Common myeloid progenitor, CD34-positive (primary cell): ENCODE results near the gene MSRB3.

ENCODE experiments used
- CTCF ChIA-PET: fragments of 350-600 bp; sonication (Branson Sonifier 250); formaldehyde crosslinking; loops from one replicate; lab custom pipeline; 2021; ENCODE audit warnings: antibody characterized with exemption; lab: Charles Lee
- POLR2A ChIA-PET: fragments of 350-600 bp; sonication (Branson Sonifier 250); formaldehyde crosslinking; loops from one replicate; lab custom pipeline; 2021; ENCODE audit warnings: antibody characterized with exemption; lab: Charles Lee
- DNase-seq, 3 donors: peaks; one replicate each; pipeline versions ENCODE4 v3.0.0 to v3.0.0-alpha.2; 2013
- H3K27ac ChIP-seq, 2 experiments: 1 replicate in 1 of 2; 2 replicates in 1 of 2; pipeline ENCODE4 v1.7.0; 2013; ENCODE audit warnings: inconsistent platforms in 2 of 2, low read length in 2 of 2, mild to moderate bottlenecking in 2 of 2, low read depth in 1 of 2, moderate library complexity in 1 of 2; ENCODE audit not compliant: severe bottlenecking in 2 of 2, insufficient read depth in 1 of 2, poor library complexity in 1 of 2
- H3K27me3 ChIP-seq, 5 experiments: replicated peaks in 2 of 5; 1 replicate in 3 of 5; 2 replicates in 2 of 5; pipeline versions ENCODE4 v1.6.1 to v1.7.0; 2013; ENCODE audit warnings: low read length in 4 of 5, mild to moderate bottlenecking in 2 of 5, moderate library complexity in 2 of 5, inconsistent platforms in 1 of 5; ENCODE audit not compliant: insufficient read depth in 5 of 5, control insufficient read depth in 4 of 5
- H3K36me3 ChIP-seq, 4 experiments: 1 replicate in 2 of 4; 2 replicates in 2 of 4; pipeline versions ENCODE4 v1.6.1 to v1.7.0; 2013; ENCODE audit warnings: low read length in 3 of 4, control low read depth in 1 of 4, mild to moderate bottlenecking in 1 of 4; ENCODE audit not compliant: control insufficient read depth in 4 of 4, insufficient read depth in 4 of 4
- H3K4me1 ChIP-seq, 4 experiments: 1 replicate in 3 of 4; 2 replicates in 1 of 4; pipeline versions ENCODE4 v1.6.1 to v1.7.1; 2013; ENCODE audit warnings: low read length in 3 of 4, mild to moderate bottlenecking in 3 of 4, control low read depth in 1 of 4, inconsistent platforms in 1 of 4, moderate library complexity in 1 of 4; ENCODE audit not compliant: control insufficient read depth in 4 of 4, insufficient read depth in 4 of 4; ENCODE audit errors: control extremely low read depth in 1 of 4
- H3K4me3 ChIP-seq, 7 experiments: 1 replicate in 4 of 7; 2 replicates in 3 of 7; pipeline versions ENCODE4 v1.5.1 to v1.7.0; 2013; ENCODE audit warnings: mild to moderate bottlenecking in 7 of 7, low read length in 6 of 7, moderate library complexity in 6 of 7, inconsistent platforms in 2 of 7, low read depth in 2 of 7, control low read depth in 1 of 7; ENCODE audit not compliant: insufficient read depth in 4 of 7, control insufficient read depth in 1 of 7; ENCODE audit errors: extremely low read depth in 1 of 7
- H3K9me3 ChIP-seq, 5 experiments: 1 replicate in 4 of 5; 2 replicates in 1 of 5; pipeline versions ENCODE4 v1.6.1 to v1.7.1; 2013; ENCODE audit warnings: low read length in 4 of 5, mild to moderate bottlenecking in 2 of 5, inconsistent platforms in 1 of 5, low read depth in 1 of 5, moderate library complexity in 1 of 5; ENCODE audit not compliant: control insufficient read depth in 4 of 5, insufficient read depth in 2 of 5; ENCODE audit errors: control extremely low read depth in 1 of 5
- WGBS: methylation state at CpG from one replicate; pipeline ENCODE4 v1.1.5; 2013; ENCODE audit not compliant: insufficient coverage; 5-methylcytosine and 5-hydroxymethylcytosine counted together

MSRB3 gene

DNA sequence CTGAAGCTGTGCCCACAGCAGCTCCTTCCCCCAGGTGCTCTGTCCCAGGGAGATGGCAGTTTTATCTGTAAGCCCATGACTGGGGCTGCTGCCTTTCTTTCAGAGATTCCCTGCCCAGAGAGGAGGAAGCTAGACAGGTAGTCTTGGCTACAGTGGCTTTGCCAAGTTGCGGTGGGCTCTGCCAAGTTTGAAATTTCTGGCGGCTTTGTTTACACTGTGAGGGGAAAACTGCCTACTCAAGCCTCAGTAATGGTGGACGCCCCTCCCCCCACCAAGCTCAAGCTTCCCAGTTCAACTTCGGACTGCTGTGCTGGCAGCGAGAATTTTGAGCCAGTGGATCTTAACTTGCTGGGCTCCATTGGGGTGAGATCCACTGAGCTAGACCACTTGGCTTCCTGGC lies 124.7 kb downstream of the MSRB3 start:
- H3K36me3 ChIP-seq: peaks cover 0 to 47% (median 12%) of the 10 kb centered on the region in 4 experiments
- 100% methylated on average over 3 of the region's 5 CpGs for WGBS
- no peak overlapping the region for H3K4me3 ChIP-seq
- H3K9me3 ChIP-seq: peaks cover 4 to 51% (median 9%) of the 10 kb centered on the region in 5 experiments
- no peaks in the 10 kb centered on the region for H3K27me3 ChIP-seq
- H3K27ac ChIP-seq: no peak overlapping the region
- no peaks in the 10 kb centered on the region for H3K4me1 ChIP-seq
- CTCF ChIA-PET: no interaction called here
- POLR2A ChIA-PET: no interaction called here
- no peak for DNase-seq

- ChIA-PET CTCF (no interaction called here), POLR2A (no interaction called here)
- H3K27ac ChIP-seq: no peak overlapping the region
- no peaks in the 10 kb centered on the region for H3K27me3 ChIP-seq
- WGBS: 92% methylated on average over 2 of the region's 4 CpGs
- DNase-seq: no peak
- H3K36me3 ChIP-seq: peaks cover 0 to 50% (median 11%) of the 10 kb centered on the region in 4 experiments
- no peak overlapping the region for H3K4me3 ChIP-seq
- no peaks in the 10 kb centered on the region for H3K4me1 ChIP-seq
- H3K9me3 ChIP-seq: peaks cover under 1 to 28% (median 5%) of the 10 kb centered on the region in 5 experiments
Observed at GRCh38 chr12:65407388-65408149, 129.1 kb downstream of the MSRB3 start.

- POLR2A ChIA-PET: no interaction called here
- Histone ChIP-seq H3K36me3 (peaks cover 0 to 46% (median 7%) of the 10 kb centered on the region in 4 experiments), H3K9me3 (peaks cover 0 to 20% (median 4%) of the 10 kb centered on the region in 5 experiments), H3K4me3 (no peak overlapping the region), H3K27me3 (no peaks in the 10 kb centered on the region), H3K27ac (no peak overlapping the region), H3K4me1 (peaks cover 0 to 3% (median 1%) of the 10 kb centered on the region in 4 experiments)
- no peak for DNase-seq
- WGBS: 92% methylated on average over 2 of the region's 4 CpGs
- CTCF ChIA-PET: no interaction called here
Observed at GRCh38 chr12:65408441-65408840, 130.0 kb downstream of the MSRB3 start.

- peaks cover 0 to 16% (median 5%) of the 10 kb centered on the region in 4 experiments for H3K4me1 ChIP-seq
- DNase-seq: no peak
- ChIA-PET CTCF (interaction anchor here (0.5 to 0.7 kb wide), 2 partner anchors 570 to 893 kb away, joined by 3 read pairs; no protein-coding TSS in a partner anchor), POLR2A (no interaction called here)
- WGBS: no CpG with 5 or more reads among the region's 1 CpG
- no peaks in the 10 kb centered on the region for H3K27me3 ChIP-seq
- H3K4me3 ChIP-seq: no peak overlapping the region
- H3K36me3 ChIP-seq: peaks cover 0 to 36% (median 5%) of the 10 kb centered on the region in 4 experiments
- no peak overlapping the region for H3K27ac ChIP-seq
- H3K9me3 ChIP-seq: peaks cover 0 to 16% (median 3%) of the 10 kb centered on the region in 5 experiments
Observed at GRCh38 chr12:65409726-65410125, 131.2 kb downstream of the MSRB3 start.

GRCh38 chr12:65411171-65411570 lies 132.7 kb downstream of the MSRB3 start:
- DNase-seq: no peak
- ChIA-PET CTCF (interaction anchor here (1.2 kb wide), 3 partner anchors 10 to 145 kb away, joined by 3 read pairs; no protein-coding TSS in a partner anchor), POLR2A (no interaction called here)
- Histone ChIP-seq H3K36me3 (peaks cover 0 to 39% (median 3%) of the 10 kb centered on the region in 4 experiments), H3K4me3 (no peak overlapping the region), H3K27ac (no peak overlapping the region), H3K4me1 (peaks cover 0 to 16% (median 5%) of the 10 kb centered on the region in 4 experiments), H3K27me3 (no peaks in the 10 kb centered on the region), H3K9me3 (peaks cover 0 to 8% (median 3%) of the 10 kb centered on the region in 5 experiments)
- no CpG with 5 or more reads among the region's 3 CpGs for WGBS

GRCh38 chr12:65414526-65414925 lies 136.0 kb downstream of the MSRB3 start:
- ChIA-PET POLR2A (no interaction called here), CTCF (no interaction called here)
- DNase-seq: no peak
- Histone ChIP-seq H3K9me3 (peaks cover 0 to 17% (median 2%) of the 10 kb centered on the region in 5 experiments), H3K27me3 (no peaks in the 10 kb centered on the region), H3K4me3 (no peak overlapping the region), H3K36me3 (peaks cover 4 to 50% (median 10%) of the 10 kb centered on the region in 4 experiments), H3K4me1 (peaks cover 0 to 16% (median 5%) of the 10 kb centered on the region in 4 experiments), H3K27ac (no peak overlapping the region)
- no CpG with 5 or more reads among the region's 5 CpGs for WGBS

DNA sequence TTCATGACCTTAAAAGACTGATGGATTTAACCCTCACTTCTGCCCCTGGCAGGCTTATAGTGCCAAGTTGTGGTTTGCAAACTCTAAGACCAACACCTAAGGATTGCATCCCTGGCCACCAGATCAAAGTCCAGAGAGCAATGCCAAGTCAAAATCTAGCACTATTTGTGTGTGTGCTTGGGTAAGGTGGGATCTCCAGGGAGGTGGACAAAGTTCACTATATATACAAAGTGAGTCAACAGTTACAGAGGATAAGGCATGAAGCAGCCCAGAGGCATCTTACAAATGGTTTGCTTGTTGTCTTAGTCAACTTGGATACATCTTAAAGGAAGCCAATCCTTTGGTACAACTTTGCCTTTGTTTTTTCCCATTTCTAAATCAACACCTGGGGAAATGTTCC lies 137.3 kb downstream of the MSRB3 start:
- Histone ChIP-seq H3K27ac (no peak overlapping the region), H3K4me1 (peaks cover 0 to 16% (median 5%) of the 10 kb centered on the region in 4 experiments), H3K36me3 (peaks cover 4 to 59% (median 12%) of the 10 kb centered on the region in 4 experiments), H3K9me3 (peaks cover 2 to 28% (median 12%) of the 10 kb centered on the region in 5 experiments), H3K4me3 (no peak overlapping the region), H3K27me3 (no peaks in the 10 kb centered on the region)
- CTCF ChIA-PET: no interaction called here
- POLR2A ChIA-PET: no interaction called here
- no peak for DNase-seq
